ENCODE data around the gene CAPSL.

The CAPSL gene

GRCh38 chr5:35971878-35972210 is 33.4 kb upstream of the CAPSL start:
- ATAC-seq, result no peak
- TF ChIP-seq PPARA (CRISPR knock-in tag; IDR thresholded peaks at IDR 0.05; ENCODE audit: borderline replicate concordance), result no peak
- no peak for TF ChIP-seq BACH2 (CRISPR knock-in tag; IDR thresholded peaks at IDR 0.05; ENCODE audit: borderline replicate concordance)
- no peak for TF ChIP-seq PATZ1 (CRISPR knock-in tag; IDR thresholded peaks at IDR 0.05; ENCODE audit: borderline replicate concordance)
- TF ChIP-seq TOX (CRISPR knock-in tag; IDR thresholded peaks at IDR 0.05; ENCODE audit: borderline replicate concordance), result no peak
- no peak for TF ChIP-seq ZNF565 (CRISPR knock-in tag; conservative IDR thresholded peaks at IDR 0.05; ENCODE audit: low read depth)
- TF ChIP-seq OSR1 (CRISPR knock-in tag; IDR thresholded peaks at IDR 0.05), result no peak

- no peak for ATAC-seq
Observed at GRCh38 chr5:35971186-35971877, 32.9 kb upstream of the CAPSL start.

GRCh38 chr5:35963381-35963843 is 25.0 kb upstream of the CAPSL start:
- ATAC-seq, result no peak
- no peak for TF ChIP-seq ESRRG (CRISPR knock-in tag; IDR thresholded peaks at IDR 0.05)
- TF ChIP-seq CSDC2 (CRISPR knock-in tag; IDR thresholded peaks at IDR 0.05), result no peak
- no peak for TF ChIP-seq GLIS3 (CRISPR knock-in tag; IDR thresholded peaks at IDR 0.05)
- no peak for TF ChIP-seq ZNF565 (CRISPR knock-in tag; conservative IDR thresholded peaks at IDR 0.05; ENCODE audit: low read depth)
- no peak for TF ChIP-seq CSRNP3 (CRISPR knock-in tag; IDR thresholded peaks at IDR 0.05)
- TF ChIP-seq PATZ1 (CRISPR knock-in tag; IDR thresholded peaks at IDR 0.05; ENCODE audit: borderline replicate concordance), result no peak

More at GRCh38 chr5:35971186-35971877, 32.9 kb upstream of the CAPSL start:
- no peak for TF ChIP-seq ZFP3 (CRISPR knock-in tag; IDR thresholded peaks at IDR 0.05)
- no peak for TF ChIP-seq PATZ1 (CRISPR knock-in tag; IDR thresholded peaks at IDR 0.05; ENCODE audit: borderline replicate concordance)
- TF ChIP-seq TOX (CRISPR knock-in tag; IDR thresholded peaks at IDR 0.05; ENCODE audit: borderline replicate concordance), result no peak
- no peak for TF ChIP-seq ZNF70 (CRISPR knock-in tag; IDR thresholded peaks at IDR 0.05)
- no peak for TF ChIP-seq ZNF565 (CRISPR knock-in tag; conservative IDR thresholded peaks at IDR 0.05; ENCODE audit: low read depth)
- TF ChIP-seq CREB5 (CRISPR knock-in tag; IDR thresholded peaks at IDR 0.05; ENCODE audit: low read depth), result no peak
- TF ChIP-seq ZFP30 (CRISPR knock-in tag; IDR thresholded peaks at IDR 0.05), result no peak
- TF ChIP-seq CSRNP3 (CRISPR knock-in tag; IDR thresholded peaks at IDR 0.05), result no peak
- TF ChIP-seq BACH2 (CRISPR knock-in tag; IDR thresholded peaks at IDR 0.05; ENCODE audit: borderline replicate concordance), result no peak
- TF ChIP-seq ESRRG (CRISPR knock-in tag; IDR thresholded peaks at IDR 0.05), result no peak

DNA sequence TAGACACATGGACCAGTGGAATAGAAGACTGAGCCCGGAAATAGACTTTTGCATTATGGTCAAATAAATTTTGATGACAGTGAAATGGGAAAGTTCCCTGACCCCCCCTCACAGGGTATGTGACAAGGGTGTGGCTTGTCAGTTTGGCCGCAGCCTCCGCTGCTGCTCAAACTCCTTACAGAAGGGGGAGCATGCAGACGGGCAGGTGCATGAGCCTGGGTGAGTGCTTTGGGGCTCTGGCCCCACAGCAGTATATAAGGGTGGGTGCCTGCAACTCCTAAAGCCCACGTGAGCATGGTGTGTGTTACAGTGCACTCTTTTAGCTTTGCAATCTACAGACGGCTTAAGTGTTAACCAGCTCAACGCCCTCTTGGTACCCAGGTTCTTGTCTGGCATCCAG is 21.9 kb upstream of the CAPSL start:
- no peak for ATAC-seq
- TF ChIP-seq ZNF8 (CRISPR knock-in tag; IDR thresholded peaks at IDR 0.05) (no peak), CSRNP3 (CRISPR knock-in tag; IDR thresholded peaks at IDR 0.05) (no peak), BACH2 (CRISPR knock-in tag; IDR thresholded peaks at IDR 0.05; ENCODE audit: borderline replicate concordance) (no peak), ESRRG (CRISPR knock-in tag; IDR thresholded peaks at IDR 0.05) (no peak), ZNF70 (CRISPR knock-in tag; IDR thresholded peaks at IDR 0.05) (no peak), CREB5 (CRISPR knock-in tag; IDR thresholded peaks at IDR 0.05; ENCODE audit: low read depth) (no peak), TCF4 (CRISPR knock-in tag; IDR thresholded peaks at IDR 0.05; ENCODE audit: borderline replicate concordance) (no peak), OSR1 (CRISPR knock-in tag; IDR thresholded peaks at IDR 0.05) (no peak), ZC3H10 (CRISPR knock-in tag; IDR thresholded peaks at IDR 0.05) (no peak), CSDC2 (CRISPR knock-in tag; IDR thresholded peaks at IDR 0.05) (no peak), RARB (CRISPR knock-in tag; IDR thresholded peaks at IDR 0.05) (no peak), SNAI2 (CRISPR knock-in tag; IDR thresholded peaks at IDR 0.05) (no peak), PPARA (CRISPR knock-in tag; IDR thresholded peaks at IDR 0.05; ENCODE audit: borderline replicate concordance) (no peak), TOX (CRISPR knock-in tag; IDR thresholded peaks at IDR 0.05; ENCODE audit: borderline replicate concordance) (no peak)

Data from SK-N-SH treated with all-trans-retinoic acid at 6 μM for 48 hours (cell line).